ENCODE results near the gene CDK5. TPM values are rescaled to one million over a fixed set of nuclear protein-coding genes. Genes with fewer than 3 reads are reported as not detected.

Gene CDK5
- total RNA-seq (1 to 10 TPM; 5.3 to 8.4 (median 6.5) TPM), total RNA-seq (0.95 to 16.3 (median 4.3) reads per million in 29 experiments)
- total RNA-seq (2013): 5.5 TPM

DNA sequence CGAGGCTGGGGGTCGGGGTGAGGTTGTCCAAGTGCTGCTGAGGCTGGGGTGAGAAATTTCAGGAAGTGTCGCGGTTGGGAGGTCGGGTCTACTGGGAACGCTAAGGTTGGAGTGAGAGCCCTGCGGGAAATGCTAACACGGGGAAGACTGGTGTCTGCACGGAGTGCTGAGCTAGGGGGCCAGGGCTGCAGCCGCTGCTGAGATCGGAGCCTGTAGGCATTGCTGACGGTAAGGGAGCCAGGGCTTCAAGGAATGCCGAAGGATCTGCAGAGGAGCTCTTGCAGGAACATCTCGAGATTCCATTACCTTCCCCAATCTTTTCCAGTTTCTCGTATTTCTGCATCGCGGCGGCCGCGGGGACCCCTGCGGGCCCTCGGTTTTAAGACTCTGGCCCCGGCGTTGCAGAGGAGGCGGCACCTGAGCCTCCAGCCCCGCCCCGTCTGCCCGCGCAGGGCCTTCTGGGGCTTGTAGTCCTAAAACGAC lies at the start of gene CDK5:
Gene CDK5 (minus strand): TSS at position 392 of the 483 bp plus-strand sequence. CDS start 49 bp downstream, at position 343.
- Histone ChIP-seq H3K27ac (ENCODE audit: low read length) (peak within 1 kb of the TSS; percentile 94), H3K27me3 (replicated peaks in 1 of 2; ENCODE audit: control insufficient read depth in 2 of 2, extremely low read depth in 1 of 2, insufficient read depth in 2 of 2, low read length in 1 of 2) (peaks cover 0 to 2% of the 10 kb centered on the region in 2 experiments), H3K9me3 (no peaks in the 10 kb centered on the region), H3K4me3 (ENCODE audit: control insufficient read depth in 1 of 2, extremely low read depth in 1 of 2, low read length in 1 of 2) (peak within 1 kb of the TSS; percentile 85 to 88), H3K4me1 (ENCODE audit: control insufficient read depth in 1 of 2, extremely low read depth in 1 of 2, insufficient read depth in 2 of 2, low read length in 2 of 2) (peaks cover 28 to 56% of the 10 kb centered on the region in 2 experiments), H3K36me3 (ENCODE audit: control insufficient read depth in 2 of 2, extremely low read depth in 1 of 2, insufficient read depth in 1 of 2, low read length in 1 of 2) (peaks cover 0 to 2% of the 10 kb centered on the region in 2 donors)
- CTCF ChIA-PET: no interaction called here
- ATAC-seq (replicated peaks in 1 of 4): peak; percentile 2 to 4 (median 4)
- Mint-ChIP-seq H3K36me3 (peaks cover 8% of the 10 kb centered on the region), H3K27ac (peak within 1 kb of the TSS; percentile 95 to 96), H3K4me1 (peaks cover 38 to 51% (median 48%) of the 10 kb centered on the region in 3 donors), H3K9me3 (no peaks in the 10 kb centered on the region), H3K27me3 (peaks cover 0 to 3% of the 10 kb centered on the region in 2 donors), H3K4me3 (peak within 1 kb of the TSS; percentile 90)
- DNase-seq: no peak
- POLR2A ChIA-PET: no interaction called here
- 3% methylated on average over 26 of the region's 30 CpGs for WGBS (ENCODE audit: insufficient coverage)

DNA sequence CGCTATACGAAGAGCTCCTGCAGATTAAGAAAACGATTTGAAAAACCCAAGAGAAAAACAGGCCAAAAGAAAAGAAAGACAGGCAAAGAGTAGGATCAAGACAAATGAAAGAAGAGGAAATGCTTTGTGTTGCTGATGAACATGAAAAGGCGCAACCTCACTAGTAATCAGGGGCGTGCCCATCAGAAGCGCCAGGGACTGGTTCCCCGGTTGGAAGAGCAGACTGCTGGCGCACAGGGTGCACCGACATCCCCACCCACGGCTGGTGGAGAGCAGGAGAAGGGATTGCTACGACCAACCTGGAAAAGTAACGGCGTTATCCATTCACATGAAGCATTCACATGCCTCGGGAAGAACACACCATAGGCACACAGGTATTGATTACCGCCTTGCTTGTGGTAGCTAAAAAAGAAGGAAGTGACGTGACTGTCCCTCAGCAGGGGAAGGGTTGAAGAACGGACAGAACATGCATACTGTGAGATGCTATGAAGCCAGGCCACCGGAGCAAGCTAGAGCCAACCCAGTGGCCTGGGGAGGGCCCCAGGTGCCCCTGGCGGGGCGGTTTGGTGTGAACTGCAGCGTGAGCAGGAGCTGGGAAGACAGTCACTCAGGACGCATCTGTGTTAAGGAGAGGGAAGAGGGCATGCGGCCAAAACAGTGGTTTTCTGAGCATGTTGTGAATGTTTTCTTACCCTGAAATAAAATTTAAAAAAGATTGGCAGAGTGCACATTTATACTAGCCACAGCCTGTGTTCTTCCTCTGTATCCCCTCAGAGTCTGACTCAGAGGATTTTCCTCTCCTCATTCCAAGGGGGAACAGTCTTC lies 46.9 kb upstream of the CDK5 start:
- no peaks in the 10 kb centered on the region for H3K27me3 ChIP-seq (replicated peaks in 1 of 2; ENCODE audit: control insufficient read depth in 2 of 2, extremely low read depth in 1 of 2, insufficient read depth in 2 of 2, low read length in 1 of 2)
- no peak overlapping the region for H3K27ac ChIP-seq (ENCODE audit: low read length)
- ChIA-PET CTCF (interaction anchor here in 1 of 2 donors (0.6 kb wide), 2 partner anchors 111 to 445 kb away, joined by 3 to 4 read pairs; no protein-coding TSS in a partner anchor), POLR2A (interaction anchor here in 1 of 2 donors (0.7 kb wide), 1 partner anchor 1256 kb away, joined by 12 read pairs; no protein-coding TSS in a partner anchor)
- H3K4me1 Mint-ChIP-seq: no peaks in the 10 kb centered on the region
- no peaks in the 10 kb centered on the region for H3K4me1 ChIP-seq (ENCODE audit: control insufficient read depth in 1 of 2, extremely low read depth in 1 of 2, insufficient read depth in 2 of 2, low read length in 2 of 2)
- DNase-seq: no peak
- 83% methylated on average over 22 of the region's 23 CpGs for WGBS (ENCODE audit: insufficient coverage)
- H3K27me3 Mint-ChIP-seq: no peaks in the 10 kb centered on the region
- no peak overlapping the region for H3K27ac Mint-ChIP-seq
- ATAC-seq (replicated peaks in 1 of 4): no peak
- peaks cover 0 to 3% of the 10 kb centered on the region in 2 donors for H3K36me3 ChIP-seq (ENCODE audit: control insufficient read depth in 2 of 2, extremely low read depth in 1 of 2, insufficient read depth in 1 of 2, low read length in 1 of 2)
- peaks cover 6% of the 10 kb centered on the region for H3K36me3 Mint-ChIP-seq
- H3K9me3 ChIP-seq: no peaks in the 10 kb centered on the region
- H3K9me3 Mint-ChIP-seq: no peaks in the 10 kb centered on the region
- no peak overlapping the region for H3K4me3 Mint-ChIP-seq
- H3K4me3 ChIP-seq (ENCODE audit: control insufficient read depth in 1 of 2, extremely low read depth in 1 of 2, low read length in 1 of 2): no peak overlapping the region

DNA sequence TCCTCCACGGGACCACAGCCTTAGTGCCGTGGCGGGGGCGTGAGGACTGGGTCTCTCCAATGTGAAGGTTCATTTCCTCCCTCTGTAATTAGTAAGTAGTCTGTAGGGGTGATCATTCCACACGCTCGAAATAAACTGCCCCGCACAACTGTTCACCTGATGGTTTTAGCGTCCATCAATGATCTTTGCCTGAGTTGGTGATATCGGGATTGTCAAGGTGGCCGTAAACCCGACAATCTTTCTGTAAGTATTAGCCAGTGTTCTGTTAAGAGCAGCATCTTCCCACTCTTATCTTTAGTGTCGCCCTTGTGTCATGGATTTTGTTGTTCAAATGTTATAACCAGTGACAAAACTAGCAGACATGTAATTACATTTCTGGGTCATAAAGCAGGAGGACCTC lies 46.3 kb upstream of the CDK5 start:
- no peaks in the 10 kb centered on the region for H3K4me1 Mint-ChIP-seq
- no peaks in the 10 kb centered on the region for H3K9me3 ChIP-seq
- peaks cover 0 to 3% of the 10 kb centered on the region in 2 donors for H3K36me3 ChIP-seq (ENCODE audit: control insufficient read depth in 2 of 2, extremely low read depth in 1 of 2, insufficient read depth in 1 of 2, low read length in 1 of 2)
- no peak for ATAC-seq (replicated peaks in 1 of 4)
- no peaks in the 10 kb centered on the region for H3K27me3 ChIP-seq (replicated peaks in 1 of 2; ENCODE audit: control insufficient read depth in 2 of 2, extremely low read depth in 1 of 2, insufficient read depth in 2 of 2, low read length in 1 of 2)
- no peaks in the 10 kb centered on the region for H3K9me3 Mint-ChIP-seq
- CTCF ChIA-PET: no interaction called here
- H3K4me3 Mint-ChIP-seq: no peak overlapping the region
- no peaks in the 10 kb centered on the region for H3K27me3 Mint-ChIP-seq
- POLR2A ChIA-PET: no interaction called here
- H3K36me3 Mint-ChIP-seq: peaks cover 6% of the 10 kb centered on the region
- no peak overlapping the region for H3K27ac Mint-ChIP-seq
- H3K27ac ChIP-seq (ENCODE audit: low read length): no peak overlapping the region
- 94% methylated on average over 6 of the region's 12 CpGs for WGBS (ENCODE audit: insufficient coverage)
- H3K4me1 ChIP-seq (ENCODE audit: control insufficient read depth in 1 of 2, extremely low read depth in 1 of 2, insufficient read depth in 2 of 2, low read length in 2 of 2): no peaks in the 10 kb centered on the region
- no peak overlapping the region for H3K4me3 ChIP-seq (ENCODE audit: control insufficient read depth in 1 of 2, extremely low read depth in 1 of 2, low read length in 1 of 2)
- no peak for DNase-seq

DNA sequence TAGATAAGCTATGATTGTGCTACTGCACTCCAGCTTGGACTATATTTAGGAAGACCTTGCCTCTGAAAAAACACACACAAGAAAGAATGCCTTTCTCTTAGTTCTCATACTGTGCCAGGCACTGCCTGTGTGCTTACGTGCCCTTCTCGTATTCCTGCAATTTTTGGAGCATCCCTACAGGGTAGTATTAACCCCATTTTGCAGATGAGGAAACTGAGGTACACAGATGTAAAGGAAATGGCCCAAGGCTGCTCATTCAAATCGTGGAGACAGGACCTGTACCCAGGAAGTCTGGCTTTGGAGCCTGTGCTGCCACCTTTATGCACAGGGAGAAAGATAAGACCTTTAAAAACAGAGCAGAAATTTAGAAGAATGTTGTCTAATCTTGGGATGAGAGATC lies 45.3 kb upstream of the CDK5 start:
- H3K36me3 ChIP-seq (ENCODE audit: control insufficient read depth in 2 of 2, extremely low read depth in 1 of 2, insufficient read depth in 1 of 2, low read length in 1 of 2): peaks cover 0 to 3% of the 10 kb centered on the region in 2 donors
- H3K4me3 Mint-ChIP-seq: no peak overlapping the region
- no peaks in the 10 kb centered on the region for H3K9me3 Mint-ChIP-seq
- no peak overlapping the region for H3K27ac Mint-ChIP-seq
- CTCF ChIA-PET: interaction anchor here in 1 of 2 donors (0.6 kb wide), 1 partner anchor 8 kb away, joined by 3 read pairs; no protein-coding TSS in a partner anchor
- no peak overlapping the region for H3K27ac ChIP-seq (ENCODE audit: low read length)
- H3K27me3 ChIP-seq (replicated peaks in 1 of 2; ENCODE audit: control insufficient read depth in 2 of 2, extremely low read depth in 1 of 2, insufficient read depth in 2 of 2, low read length in 1 of 2): no peaks in the 10 kb centered on the region
- DNase-seq (no peak), ATAC-seq (replicated peaks in 1 of 4) (no peak)
- no peaks in the 10 kb centered on the region for H3K4me1 Mint-ChIP-seq
- no peak overlapping the region for H3K4me3 ChIP-seq (ENCODE audit: control insufficient read depth in 1 of 2, extremely low read depth in 1 of 2, low read length in 1 of 2)
- no peaks in the 10 kb centered on the region for H3K4me1 ChIP-seq (ENCODE audit: control insufficient read depth in 1 of 2, extremely low read depth in 1 of 2, insufficient read depth in 2 of 2, low read length in 2 of 2)
- no peaks in the 10 kb centered on the region for H3K9me3 ChIP-seq
- POLR2A ChIA-PET: no interaction called here
- 80% methylated on average over 1 of the region's 3 CpGs for WGBS (ENCODE audit: insufficient coverage)
- H3K36me3 Mint-ChIP-seq: peaks cover 6% of the 10 kb centered on the region
- no peaks in the 10 kb centered on the region for H3K27me3 Mint-ChIP-seq

DNA sequence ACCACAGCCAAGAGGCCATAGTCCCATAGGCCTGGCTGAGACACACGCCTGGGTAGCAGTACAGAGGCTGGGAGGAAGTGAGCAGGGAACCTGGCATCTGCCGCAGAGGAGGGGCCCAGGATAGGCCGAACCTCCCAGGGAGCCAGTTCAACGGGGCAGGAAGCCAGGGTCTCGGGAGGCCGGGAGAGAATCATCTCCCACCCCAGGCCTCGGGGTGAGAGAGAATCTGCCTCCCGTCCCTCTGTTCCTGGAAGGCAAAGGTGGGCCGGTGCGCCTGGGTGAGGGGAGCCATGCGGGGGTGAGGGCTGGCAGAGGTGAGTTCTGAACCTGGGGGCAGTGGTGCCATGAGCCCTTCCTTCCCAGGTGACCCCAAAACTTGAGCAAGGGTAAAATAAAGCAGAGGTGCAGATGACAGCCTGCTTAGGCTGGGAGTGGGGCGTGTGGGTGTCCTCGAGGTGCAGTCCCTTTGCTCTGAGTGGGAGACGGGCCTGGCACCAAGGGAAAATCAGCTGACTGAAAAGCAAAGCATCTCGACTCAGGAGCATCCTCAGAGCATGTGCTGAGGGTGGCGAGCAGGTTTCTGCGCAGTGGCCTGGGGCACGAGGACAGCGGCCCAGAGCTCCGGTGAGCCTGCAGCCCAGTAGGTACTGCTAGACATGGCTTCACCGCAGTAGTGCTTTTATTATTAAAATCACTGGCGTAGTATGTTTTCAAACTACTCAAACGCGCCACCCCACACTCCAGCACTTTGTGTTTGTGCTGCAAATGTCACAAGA lies 44.1 kb upstream of the CDK5 start:
- no peak for DNase-seq
- no peak overlapping the region for H3K4me3 Mint-ChIP-seq
- Histone ChIP-seq H3K4me1 (ENCODE audit: control insufficient read depth in 1 of 2, extremely low read depth in 1 of 2, insufficient read depth in 2 of 2, low read length in 2 of 2) (no peaks in the 10 kb centered on the region), H3K4me3 (ENCODE audit: control insufficient read depth in 1 of 2, extremely low read depth in 1 of 2, low read length in 1 of 2) (no peak overlapping the region), H3K36me3 (ENCODE audit: control insufficient read depth in 2 of 2, extremely low read depth in 1 of 2, insufficient read depth in 1 of 2, low read length in 1 of 2) (peaks cover 0 to 3% of the 10 kb centered on the region in 2 donors), H3K27ac (ENCODE audit: low read length) (no peak overlapping the region), H3K27me3 (replicated peaks in 1 of 2; ENCODE audit: control insufficient read depth in 2 of 2, extremely low read depth in 1 of 2, insufficient read depth in 2 of 2, low read length in 1 of 2) (no peaks in the 10 kb centered on the region), H3K9me3 (no peaks in the 10 kb centered on the region)
- 93% methylated on average over 15 of the region's 24 CpGs for WGBS (ENCODE audit: insufficient coverage)
- H3K27me3 Mint-ChIP-seq: no peaks in the 10 kb centered on the region
- peaks cover 6% of the 10 kb centered on the region for H3K36me3 Mint-ChIP-seq
- no peak for ATAC-seq (replicated peaks in 1 of 4)
- no peaks in the 10 kb centered on the region for H3K4me1 Mint-ChIP-seq
- no peak overlapping the region for H3K27ac Mint-ChIP-seq
- ChIA-PET CTCF (no interaction called here), POLR2A (interaction anchor here in 1 of 2 donors (0.7 kb wide), 1 partner anchor 17 kb away, joined by 4 read pairs; no protein-coding TSS in a partner anchor)
- H3K9me3 Mint-ChIP-seq: no peaks in the 10 kb centered on the region

DNA sequence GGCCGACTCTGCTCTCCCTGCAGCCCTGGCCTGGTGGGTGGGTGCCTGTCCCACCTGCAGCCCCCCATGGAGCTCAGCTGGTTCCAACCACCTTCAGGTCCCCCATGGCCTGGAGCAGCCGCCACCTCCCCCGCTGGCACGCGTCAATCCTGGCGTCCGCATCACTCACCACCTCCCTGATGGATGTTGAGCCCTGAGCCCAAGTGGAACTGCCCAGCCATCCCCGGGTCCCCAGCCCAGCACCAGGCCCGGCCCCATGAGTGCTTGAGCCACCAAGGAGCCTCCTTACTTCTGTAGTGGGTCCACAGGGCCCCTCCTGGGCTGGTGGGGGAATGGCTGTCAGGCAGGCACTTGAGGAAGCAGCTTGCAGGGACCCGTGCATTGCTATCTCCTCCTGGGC lies 43.2 kb upstream of the CDK5 start:
- H3K9me3 ChIP-seq: no peaks in the 10 kb centered on the region
- Mint-ChIP-seq H3K27me3 (no peaks in the 10 kb centered on the region), H3K9me3 (no peaks in the 10 kb centered on the region), H3K4me1 (peaks cover 0 to 2% (median 2%) of the 10 kb centered on the region in 3 donors), H3K36me3 (peaks cover 6% of the 10 kb centered on the region), H3K4me3 (no peak overlapping the region), H3K27ac (no peak overlapping the region)
- ChIA-PET CTCF (no interaction called here), POLR2A (no interaction called here)
- no peak overlapping the region for H3K4me3 ChIP-seq (ENCODE audit: control insufficient read depth in 1 of 2, extremely low read depth in 1 of 2, low read length in 1 of 2)
- no peak for ATAC-seq (replicated peaks in 1 of 4)
- no peaks in the 10 kb centered on the region for H3K27me3 ChIP-seq (replicated peaks in 1 of 2; ENCODE audit: control insufficient read depth in 2 of 2, extremely low read depth in 1 of 2, insufficient read depth in 2 of 2, low read length in 1 of 2)
- H3K4me1 ChIP-seq (ENCODE audit: control insufficient read depth in 1 of 2, extremely low read depth in 1 of 2, insufficient read depth in 2 of 2, low read length in 2 of 2): peaks cover 0 to 4% of the 10 kb centered on the region in 2 experiments
- H3K36me3 ChIP-seq (ENCODE audit: control insufficient read depth in 2 of 2, extremely low read depth in 1 of 2, insufficient read depth in 1 of 2, low read length in 1 of 2): peaks cover 0 to 3% of the 10 kb centered on the region in 2 donors
- 90% methylated on average over 9 of the region's 10 CpGs for WGBS (ENCODE audit: insufficient coverage)
- no peak overlapping the region for H3K27ac ChIP-seq (ENCODE audit: low read length)
- no peak for DNase-seq

Data from T-cell (primary cell).